H1 (cell line): ENCODE data around the gene GOLGB1. TPM values are rescaled to one million over a fixed set of nuclear protein-coding genes. Genes with fewer than 3 reads are reported as not detected.

Experiments
- CTCF ChIA-PET: fragments of 300-600 bp; sonication (Branson Sonifier 250); formaldehyde crosslinking; loops from one replicate; lab custom pipeline; 2021; ENCODE audit not compliant: partially characterized antibody; lab: Charles Lee
- POLR2A ChIA-PET: fragments of 300-600 bp; sonication (Branson Sonifier 250); formaldehyde crosslinking; loops from one replicate; lab custom pipeline; 2021; ENCODE audit warnings: inconsistent platforms; ENCODE audit not compliant: partially characterized antibody; lab: Charles Lee
- DNase-seq, 2 experiments: peaks; one replicate each; pipeline versions ENCODE4 v3.0.0 to v3.0.0-alpha.2; 2010 to 2022; ENCODE audit warnings: low spot score in 2 of 2, low read depth in 1 of 2, mixed read lengths in 1 of 2
- FAIRE-seq: peaks from 2 replicates; lab custom pipeline; 2011; peaks lifted over from hg19 to GRCh38; lab: Jason Lieb, UNC
- H2AFZ ChIP-seq: 2 replicates; pipeline ENCODE4 v1.8.1; 2012; ENCODE audit warnings: low read length, inconsistent platforms
- H2AK5ac ChIP-seq: 2 replicates; pipeline ENCODE4 v1.6.1; 2013; ENCODE audit warnings: low read depth, low read length
- H2BK120ac ChIP-seq: replicated peaks from 2 replicates; pipeline ENCODE3; 2013; ENCODE audit warnings: low read depth, low read length, inconsistent platforms
- H2BK12ac ChIP-seq: 2 replicates; pipeline ENCODE4 v1.6.1; 2013; ENCODE audit warnings: low read depth, low read length
- H2BK15ac ChIP-seq: 2 replicates; pipeline ENCODE4 v1.6.1; 2013; ENCODE audit warnings: low read length
- H2BK20ac ChIP-seq: 2 replicates; pipeline ENCODE4 v1.6.1; 2013; ENCODE audit warnings: low read length
- H2BK5ac ChIP-seq: 2 replicates; pipeline ENCODE4 v1.6.1; 2013; ENCODE audit warnings: low read depth, low read length
- H3K14ac ChIP-seq: 2 replicates; pipeline ENCODE4 v1.6.1; 2013; ENCODE audit warnings: inconsistent platforms; ENCODE audit not compliant: insufficient read length
- H3K18ac ChIP-seq: 2 replicates; pipeline ENCODE4 v1.6.1; 2013; ENCODE audit warnings: low read length; ENCODE audit errors: extremely low read depth
- H3K23ac ChIP-seq: 2 replicates; pipeline ENCODE4 v1.6.1; 2013; ENCODE audit warnings: inconsistent platforms; ENCODE audit not compliant: insufficient read length
- H3K23me2 ChIP-seq: 2 replicates; pipeline ENCODE4 v1.6.1; 2013; ENCODE audit warnings: low read depth, low read length
- H3K27ac ChIP-seq: 2 replicates; pipeline ENCODE4 v1.6.1; 2011; ENCODE audit warnings: low read depth, low read length, inconsistent platforms
- H3K27me3 ChIP-seq, 4 experiments: replicated peaks in 1 of 4; 1 replicate in 1 of 4; 2 replicates in 3 of 4; pipeline versions ENCODE4 v1.6.1 to v1.8.1; 2011 to 2013; ENCODE audit warnings: low read length in 3 of 4, mild to moderate bottlenecking in 3 of 4, inconsistent platforms in 2 of 4, mixed read lengths in 2 of 4, moderate library complexity in 1 of 4; ENCODE audit not compliant: control insufficient read depth in 3 of 4, insufficient read depth in 3 of 4; ENCODE audit errors: extremely low read depth in 1 of 4
- H3K36me3 ChIP-seq, 4 experiments: 2 replicates each; pipeline versions ENCODE4 v1.6.1 to v1.8.1; 2011 to 2013; ENCODE audit warnings: mild to moderate bottlenecking in 4 of 4, low read length in 3 of 4, moderate library complexity in 2 of 4, control low read depth in 1 of 4, inconsistent platforms in 1 of 4; ENCODE audit not compliant: insufficient read depth in 4 of 4, control insufficient read depth in 2 of 4
- H3K4ac ChIP-seq: replicated peaks from 2 replicates; pipeline ENCODE3; 2013; ENCODE audit warnings: low read length, low read depth, mixed read lengths, inconsistent platforms; ENCODE audit not compliant: insufficient read length
- H3K4me1 ChIP-seq, 4 experiments: replicated peaks in 1 of 4; 1 replicate in 1 of 4; 2 replicates in 3 of 4; pipeline versions ENCODE4 v1.6.1 to v1.8.1; 2011 to 2013; ENCODE audit warnings: low read length in 3 of 4, inconsistent platforms in 2 of 4, mixed read lengths in 1 of 4; ENCODE audit not compliant: insufficient read depth in 4 of 4, control insufficient read depth in 3 of 4
- H3K4me2 ChIP-seq, 2 experiments: 2 replicates each; pipeline versions ENCODE4 v1.6.1 to v1.8.1; 2011 to 2013; ENCODE audit warnings: low read depth in 2 of 2, low read length in 2 of 2, control low read depth in 1 of 2, inconsistent platforms in 1 of 2, mild to moderate bottlenecking in 1 of 2; ENCODE audit not compliant: insufficient read depth in 1 of 2
- H3K4me3 ChIP-seq, 4 experiments: fragments of 200-600, 300-600 bp in 1 of 4; sonication (generic), shearing (Covaris generic), sonication (Bioruptor Twin) in 1 of 4; 2 replicates each; pipeline versions ENCODE4 v1.5.1 to v1.8.1; 2011 to 2016; ENCODE audit warnings: low read length in 4 of 4, low read depth in 3 of 4, control low read depth in 2 of 4, inconsistent platforms in 2 of 4, mild to moderate bottlenecking in 2 of 4, mixed read lengths in 1 of 4, moderate library complexity in 1 of 4; ENCODE audit not compliant: insufficient read depth in 2 of 4; ENCODE audit errors: extremely low read depth in 1 of 4
- H3K56ac ChIP-seq: replicated peaks from 2 replicates; pipeline ENCODE3; 2013; ENCODE audit warnings: low read depth, mild to moderate bottlenecking, mixed read lengths, low read length, inconsistent platforms; ENCODE audit not compliant: insufficient read length
- H3K79me1 ChIP-seq: 2 replicates; pipeline ENCODE4 v1.6.1; 2013; ENCODE audit warnings: low read depth, low read length, control low read depth
- H3K79me2 ChIP-seq, 2 experiments: 2 replicates each; pipeline versions ENCODE4 v1.6.1 to v1.8.1; 2012 to 2013; ENCODE audit warnings: low read length in 2 of 2, mild to moderate bottlenecking in 2 of 2, inconsistent platforms in 1 of 2; ENCODE audit not compliant: insufficient read depth in 2 of 2, control insufficient read depth in 1 of 2
- H3K9ac ChIP-seq, 4 experiments: replicated peaks in 1 of 4; 1 replicate in 1 of 4; 2 replicates in 3 of 4; pipeline versions ENCODE4 v1.6.1 to v1.8.1; 2011 to 2013; ENCODE audit warnings: low read depth in 3 of 4, low read length in 3 of 4, control low read depth in 2 of 4, mild to moderate bottlenecking in 2 of 4, moderate library complexity in 2 of 4, inconsistent platforms in 1 of 4; ENCODE audit errors: extremely low read depth in 1 of 4
- H3K9me3 ChIP-seq, 2 experiments: 2 replicates each; pipeline versions ENCODE4 v1.6.1 to v1.8.1; 2012 to 2013; ENCODE audit warnings: mild to moderate bottlenecking in 2 of 2, moderate library complexity in 2 of 2, control low read depth in 1 of 2, inconsistent platforms in 1 of 2, low read depth in 1 of 2, low read length in 1 of 2, mixed read lengths in 1 of 2; ENCODE audit not compliant: insufficient read depth in 2 of 2
- H4K20me1 ChIP-seq, 2 experiments: replicated peaks in 1 of 2; 2 replicates each; pipeline versions ENCODE3 to v1.8.1; 2011 to 2013; ENCODE audit warnings: inconsistent platforms in 2 of 2, low read length in 2 of 2, mild to moderate bottlenecking in 1 of 2; ENCODE audit not compliant: insufficient read depth in 2 of 2, control insufficient read depth in 1 of 2
- H4K5ac ChIP-seq: 2 replicates; pipeline ENCODE4 v1.6.1; 2013; ENCODE audit warnings: low read length, low read depth, mixed read lengths, inconsistent platforms; ENCODE audit not compliant: insufficient read length
- H4K8ac ChIP-seq: 2 replicates; pipeline ENCODE4 v1.8.0; 2013; ENCODE audit warnings: mild to moderate bottlenecking, moderate library complexity, low read length, inconsistent platforms; ENCODE audit not compliant: insufficient read depth; ENCODE audit errors: extremely low read depth
- H4K91ac ChIP-seq: replicated peaks from 2 replicates; pipeline ENCODE3; 2013; ENCODE audit warnings: low read length, mixed read lengths, inconsistent platforms; ENCODE audit not compliant: insufficient read length
- JUN ChIP-seq: IDR thresholded peaks from 2 replicates; pipeline ENCODE4 v1.6.1; 2011; ENCODE audit warnings: low read depth, mild to moderate bottlenecking, improper control_type of control experiment, low read length
- WGBS, 2 experiments: shearing (Covaris generic) in 1 of 2; methylation state at CpG; one replicate each; pipeline versions ENCODE4 v1.1.6 to v1.1.7; 2013 to 2015; ENCODE audit warnings: low lambda C conversion rate in 2 of 2, mixed read lengths in 2 of 2, inconsistent platforms in 1 of 2, low coverage in 1 of 2, missing lambda C conversion rate in 1 of 2; ENCODE audit not compliant: insufficient replicate concordance in 2 of 2, insufficient coverage in 1 of 2, insufficient read length in 1 of 2; ENCODE audit errors: extremely low coverage in 1 of 2, missing lambda C conversion rate in 1 of 2; 5-methylcytosine and 5-hydroxymethylcytosine counted together
- polyA plus RNA-seq, 7 experiments: library from polyadenylated mRNA; depleted of rRNA in 3 of 7; stranded (reverse) in 5 of 7; unstranded in 2 of 7; fragments of >200 nt in 5 of 7; fragments of 200-250 nt in 2 of 7; gene quantifications; 1 replicate in 5 of 7; 2 replicates in 1 of 7; 4 replicates in 1 of 7; pipeline versions ENCODE4 v1.2.1 to v1.2.3, GENCODE V29; 2011 to 2013; ENCODE audit warnings: missing spikeins in 2 of 7, mixed read lengths in 2 of 7
- total RNA-seq: library from RNA; stranded (reverse); fragmentation: NEBNext Ultra II Directional; extraction: Animal tissue kit (Norgen Biotek cat#: 25700); gene quantifications from 2 replicates; pipeline ENCODE4 v1.2.1, GENCODE V29; 2021

GOLGB1 gene
- total and polyA plus RNA-seq, 2 of the 8 experiments (the other 6 are each of a cell fraction or from before 2014, with no cell fraction given): 5.9 to 28.5 TPM

GRCh38 chr3:121737644-121738043 lies 11.9 kb downstream of the GOLGB1 start:
- H4K8ac ChIP-seq: no peak overlapping the region
- no peak for TF ChIP-seq JUN

More at GRCh38 chr3:121737644-121738043, 11.9 kb downstream of the GOLGB1 start:
- H3K4me3 ChIP-seq: no peak overlapping the region
- H2BK12ac ChIP-seq: no peak overlapping the region
- H2BK15ac ChIP-seq: no peak overlapping the region
- CTCF ChIA-PET: no interaction called here
- peaks cover 0 to 3% of the 10 kb centered on the region in 2 experiments for H4K20me1 ChIP-seq
- H3K79me1 ChIP-seq: no peaks in the 10 kb centered on the region; the same call in 1 of the 2 replicates
- H4K5ac ChIP-seq: no peak overlapping the region
- no peak overlapping the region for H4K91ac ChIP-seq
- no peak overlapping the region for H3K4me2 ChIP-seq
- no peaks in the 10 kb centered on the region for H3K36me3 ChIP-seq
- H3K18ac ChIP-seq: no peak overlapping the region
- H3K79me2 ChIP-seq: peaks cover 0 to 52% of the 10 kb centered on the region in 2 experiments; a peak in 2 of 4 replicates
- no peaks in the 10 kb centered on the region for H3K9me3 ChIP-seq
- no peak overlapping the region for H2BK20ac ChIP-seq
- no peak overlapping the region for H3K23ac ChIP-seq
- no peak overlapping the region for H3K4ac ChIP-seq
- H3K14ac ChIP-seq: no peak overlapping the region
- POLR2A ChIA-PET: interaction anchor here (1.7 kb wide), 1 partner anchor 7 kb away, joined by 5 read pairs; no protein-coding TSS in a partner anchor
- H3K23me2 ChIP-seq: no peaks in the 10 kb centered on the region
- no peak for DNase-seq
- H2AK5ac ChIP-seq: no peak overlapping the region
- FAIRE-seq: no peak
- H3K27ac ChIP-seq: no peak overlapping the region
- H3K9ac ChIP-seq: no peak overlapping the region
- H2AFZ ChIP-seq: no peak overlapping the region
- H2BK5ac ChIP-seq: no peak overlapping the region
- WGBS, 2 experiments: 96% methylated on average over 4 of the region's 4 CpGs; no CpG with 5 or more reads in 1 of the 2 experiments
- H3K27me3 ChIP-seq: no peaks in the 10 kb centered on the region
- H3K4me1 ChIP-seq: no peaks in the 10 kb centered on the region
- no peak overlapping the region for H3K56ac ChIP-seq
- no peak overlapping the region for H2BK120ac ChIP-seq
